OCI-LY3 (cell line): ENCODE results near the gene IL18RAP.

Experiments
- EZH2phosphoT487 ChIP-seq: fragments of 200-600 bp; shearing (Covaris generic); IDR thresholded peaks from 2 replicates; pipeline ENCODE4 v1.6.1; 2018; ENCODE audit warnings: antibody characterized with exemption, mixed run types, low read depth
- TF ChIP-seq, protein P1 (sequence below): fragments of 200-600, 300-600 bp; sonication (generic); IDR thresholded peaks from 2 replicates; pipeline ENCODE4 v1.5.1; 2014; ENCODE audit warnings: antibody characterized with exemption, low read length, low read depth

DNA sequence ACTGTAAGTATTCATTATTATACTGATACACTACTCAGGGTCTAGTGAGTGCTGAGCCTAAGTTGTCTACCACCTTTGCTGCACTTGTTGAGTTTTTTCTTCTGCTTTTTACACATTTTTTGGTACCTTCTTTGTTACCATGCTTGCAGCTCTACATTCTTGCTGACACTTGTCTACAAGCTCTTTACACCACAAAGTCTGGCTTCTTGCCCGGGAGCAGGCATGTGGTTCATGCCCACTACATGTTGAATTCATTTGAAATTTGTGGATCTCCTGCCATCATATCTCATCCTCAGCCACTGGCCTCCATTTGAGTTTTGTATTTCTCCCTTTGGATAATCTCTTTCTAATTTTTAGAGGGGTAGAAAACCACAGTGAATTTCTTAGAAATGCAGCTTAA, 37.4 kb upstream of the IL18RAP start:
- TF ChIP-seq, protein P1, sequence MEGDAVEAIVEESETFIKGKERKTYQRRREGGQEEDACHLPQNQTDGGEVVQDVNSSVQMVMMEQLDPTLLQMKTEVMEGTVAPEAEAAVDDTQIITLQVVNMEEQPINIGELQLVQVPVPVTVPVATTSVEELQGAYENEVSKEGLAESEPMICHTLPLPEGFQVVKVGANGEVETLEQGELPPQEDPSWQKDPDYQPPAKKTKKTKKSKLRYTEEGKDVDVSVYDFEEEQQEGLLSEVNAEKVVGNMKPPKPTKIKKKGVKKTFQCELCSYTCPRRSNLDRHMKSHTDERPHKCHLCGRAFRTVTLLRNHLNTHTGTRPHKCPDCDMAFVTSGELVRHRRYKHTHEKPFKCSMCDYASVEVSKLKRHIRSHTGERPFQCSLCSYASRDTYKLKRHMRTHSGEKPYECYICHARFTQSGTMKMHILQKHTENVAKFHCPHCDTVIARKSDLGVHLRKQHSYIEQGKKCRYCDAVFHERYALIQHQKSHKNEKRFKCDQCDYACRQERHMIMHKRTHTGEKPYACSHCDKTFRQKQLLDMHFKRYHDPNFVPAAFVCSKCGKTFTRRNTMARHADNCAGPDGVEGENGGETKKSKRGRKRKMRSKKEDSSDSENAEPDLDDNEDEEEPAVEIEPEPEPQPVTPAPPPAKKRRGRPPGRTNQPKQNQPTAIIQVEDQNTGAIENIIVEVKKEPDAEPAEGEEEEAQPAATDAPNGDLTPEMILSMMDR = no peak
- TF ChIP-seq EZH2phosphoT487 = no peak
